Fibroblast of pulmonary artery (primary cell): Measurements from ENCODE around the gene ARHGEF6.

Experiments used
- DNase-seq: peaks from one replicate; pipeline ENCODE4 v3.0.0-alpha.2; 2010; ENCODE audit warnings: low read depth
- H3K4me3 ChIP-seq: replicated peaks from 2 replicates; pipeline ENCODE4 v1.5.1; 2011; ENCODE audit warnings: low read depth, mild to moderate bottlenecking, control low read depth, low read length, moderate library complexity
- TF ChIP-seq, protein P1 (sequence below): IDR thresholded peaks from 2 replicates; pipeline ENCODE4 v1.5.1; 2011; ENCODE audit warnings: mild to moderate bottlenecking, control low read depth, low read length, inconsistent platforms; ENCODE audit errors: missing control alignments

The ARHGEF6 gene

DNA sequence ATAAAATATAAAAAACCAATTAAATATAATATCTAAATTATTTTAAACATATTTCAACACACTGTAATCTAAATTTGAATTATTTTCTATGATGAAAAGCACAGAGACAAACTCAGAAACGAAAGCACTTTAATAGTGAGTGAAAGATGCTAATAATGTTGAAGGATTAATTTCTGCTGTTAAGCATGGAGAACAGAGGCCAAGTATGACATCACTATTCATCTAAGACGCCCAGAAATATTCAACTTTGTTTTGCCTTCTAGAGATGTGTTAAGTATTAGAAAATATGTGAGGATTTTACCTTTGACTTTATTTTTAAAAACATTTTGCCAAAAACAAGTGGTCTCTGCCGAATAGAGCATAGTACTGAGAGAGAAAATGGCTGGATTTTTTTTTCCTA is 19.3 kb downstream of the ARHGEF6 start:
- no peak for DNase-seq
- H3K4me3 ChIP-seq = no peak overlapping the region
- TF ChIP-seq, protein P1, sequence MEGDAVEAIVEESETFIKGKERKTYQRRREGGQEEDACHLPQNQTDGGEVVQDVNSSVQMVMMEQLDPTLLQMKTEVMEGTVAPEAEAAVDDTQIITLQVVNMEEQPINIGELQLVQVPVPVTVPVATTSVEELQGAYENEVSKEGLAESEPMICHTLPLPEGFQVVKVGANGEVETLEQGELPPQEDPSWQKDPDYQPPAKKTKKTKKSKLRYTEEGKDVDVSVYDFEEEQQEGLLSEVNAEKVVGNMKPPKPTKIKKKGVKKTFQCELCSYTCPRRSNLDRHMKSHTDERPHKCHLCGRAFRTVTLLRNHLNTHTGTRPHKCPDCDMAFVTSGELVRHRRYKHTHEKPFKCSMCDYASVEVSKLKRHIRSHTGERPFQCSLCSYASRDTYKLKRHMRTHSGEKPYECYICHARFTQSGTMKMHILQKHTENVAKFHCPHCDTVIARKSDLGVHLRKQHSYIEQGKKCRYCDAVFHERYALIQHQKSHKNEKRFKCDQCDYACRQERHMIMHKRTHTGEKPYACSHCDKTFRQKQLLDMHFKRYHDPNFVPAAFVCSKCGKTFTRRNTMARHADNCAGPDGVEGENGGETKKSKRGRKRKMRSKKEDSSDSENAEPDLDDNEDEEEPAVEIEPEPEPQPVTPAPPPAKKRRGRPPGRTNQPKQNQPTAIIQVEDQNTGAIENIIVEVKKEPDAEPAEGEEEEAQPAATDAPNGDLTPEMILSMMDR = no peak

DNA sequence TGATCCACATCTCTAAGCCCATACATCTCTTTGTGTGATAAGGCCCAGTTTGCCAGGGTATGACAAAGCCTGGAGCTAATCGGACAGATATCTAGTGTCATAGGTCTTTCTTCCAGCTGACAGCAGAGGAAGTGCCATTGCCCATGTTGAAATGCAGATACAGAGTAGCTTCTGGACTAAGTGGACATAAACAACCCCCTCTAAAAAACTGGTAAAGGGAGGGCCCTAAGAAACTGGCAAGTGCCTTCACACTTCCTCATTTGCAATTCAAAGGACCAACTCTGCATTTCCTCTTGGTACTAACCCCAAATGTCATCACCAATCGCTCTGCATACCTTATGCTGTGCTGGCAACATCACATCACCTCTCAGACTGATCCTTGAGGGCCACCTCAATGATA is 20.8 kb downstream of the ARHGEF6 start:
- DNase-seq = no peak
- no peak overlapping the region for H3K4me3 ChIP-seq
- TF ChIP-seq, protein P1 = no peak

DNA sequence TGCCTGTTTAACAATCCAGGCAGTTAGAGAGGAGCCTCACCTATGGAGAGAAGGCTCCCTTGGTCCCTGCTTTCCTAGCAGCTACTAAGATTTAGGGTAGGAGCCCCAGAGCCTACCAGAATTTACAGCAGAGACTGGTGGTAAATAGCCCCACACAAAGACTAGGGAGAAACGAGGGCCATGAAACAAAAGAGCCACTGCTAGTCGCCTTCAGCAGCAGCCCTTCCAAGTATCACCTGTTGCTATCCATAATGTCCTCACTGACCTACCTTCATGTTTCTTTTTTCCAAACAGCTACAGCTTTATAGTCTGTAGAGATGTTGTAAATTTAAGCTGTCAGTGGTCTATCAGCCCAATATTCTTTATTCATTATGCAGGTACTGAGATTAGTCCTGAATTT is 25.3 kb downstream of the ARHGEF6 start:
- no peak for DNase-seq
- TF ChIP-seq, protein P1 = no peak
- H3K4me3 ChIP-seq = no peak overlapping the region

GRCh38 chrX:136754651-136755050 is 26.1 kb downstream of the ARHGEF6 start:
- TF ChIP-seq, protein P1 = no peak
- no peak overlapping the region for H3K4me3 ChIP-seq
- DNase-seq = no peak

- H3K4me3 ChIP-seq = no peak overlapping the region
- DNase-seq = no peak
- TF ChIP-seq, protein P1 = no peak
Measured at GRCh38 chrX:136752796-136753195, 27.9 kb downstream of the ARHGEF6 start.

- no peak for DNase-seq
- TF ChIP-seq, protein P1 = no peak
Measured at GRCh38 chrX:136752346-136752745, 28.4 kb downstream of the ARHGEF6 start.

GRCh38 chrX:136750364-136750763 is 30.4 kb downstream of the ARHGEF6 start:
- DNase-seq = no peak
- TF ChIP-seq, protein P1 = no peak
- H3K4me3 ChIP-seq = no peak overlapping the region

More at GRCh38 chrX:136752346-136752745, 28.4 kb downstream of the ARHGEF6 start:
- H3K4me3 ChIP-seq = no peak overlapping the region
